HEK293 (cell line): ENCODE results near the gene PVRIG.
"Not testable (repeated sequence)": the region's sequence is repeated elsewhere in the genome, so short reads cannot be mapped to it uniquely, and the experiment has no call there.

Experiments used
- CTCF ChIA-PET: fragments of 350-600 bp; formaldehyde crosslinking; extraction: SDS; loops from one replicate; lab custom pipeline; 2021; ENCODE audit warnings: antibody characterized with exemption; lab: Yijun Ruan, JAX
- POLR2A ChIA-PET: fragments of 300-600 bp; formaldehyde crosslinking; extraction: SDS; loops from one replicate; lab custom pipeline; 2020; ENCODE audit warnings: antibody characterized with exemption, inconsistent platforms; lab: Yijun Ruan, JAX
- H3K27ac ChIP-seq: fragments of 200-500 bp; sonication (Bioruptor generic); 2 replicates; pipeline ENCODE4 v1.5.1; 2014; ENCODE audit warnings: low read depth, low read length, control low read depth, inconsistent platforms; ENCODE audit errors: extremely low read depth
- H3K36me3 ChIP-seq, 2 experiments: fragments of 200-500 bp in 1 of 2; sonication (Bioruptor generic) in 1 of 2; 1 replicate in 1 of 2; 2 replicates in 1 of 2; pipeline ENCODE4 v1.5.1; 2014 to 2017; ENCODE audit warnings: inconsistent platforms in 2 of 2, low read length in 2 of 2; ENCODE audit not compliant: control insufficient read depth in 2 of 2, insufficient read depth in 1 of 2
- H3K4me1 ChIP-seq: fragments of 200-500 bp; sonication (Bioruptor generic); 2 replicates; pipeline ENCODE4 v1.5.1; 2014; ENCODE audit warnings: mild to moderate bottlenecking, low read length, inconsistent platforms; ENCODE audit not compliant: control insufficient read depth, insufficient read depth
- H3K4me3 ChIP-seq: 2 replicates; pipeline ENCODE4 v1.5.1; 2011; ENCODE audit warnings: low read depth, mild to moderate bottlenecking, control low read depth, low read length, moderate library complexity
- H3K9me3 ChIP-seq: fragments of 200-500 bp; sonication (Bioruptor generic); 2 replicates; pipeline ENCODE4 v1.5.1; 2014; ENCODE audit warnings: low read depth, low read length, inconsistent platforms; ENCODE audit not compliant: control insufficient read depth, insufficient read depth
- GFI1B ChIP-seq: fragments of 450-650 bp; formaldehyde crosslinking; IDR thresholded peaks from 2 replicates; pipeline ENCODE4 v1.5.1; 2016; ENCODE audit warnings: missing biosample characterization, missing genetic modification characterization
- GLIS1 ChIP-seq: fragments of 450-650 bp; formaldehyde crosslinking; IDR thresholded peaks from 2 replicates; pipeline ENCODE4 v1.5.1; 2016; ENCODE audit warnings: missing biosample characterization, missing genetic modification characterization
- SCRT2 ChIP-seq: fragments of 450-650 bp; formaldehyde crosslinking; IDR thresholded peaks from 2 replicates; pipeline ENCODE4 v1.5.1; 2016; ENCODE audit warnings: missing biosample characterization, missing genetic modification characterization
- ZBTB7A ChIP-seq: fragments of 450-650 bp; formaldehyde crosslinking; IDR thresholded peaks from 2 replicates; pipeline ENCODE4 v1.5.1; 2016; ENCODE audit warnings: low read depth, missing biosample characterization, missing genetic modification characterization
- ZNF10 ChIP-seq: fragments of 450-650 bp; formaldehyde crosslinking; IDR thresholded peaks from 2 replicates; pipeline ENCODE4 v1.5.1; 2017; ENCODE audit warnings: missing biosample characterization, missing genetic modification characterization
- ZNF394 ChIP-seq: fragments of 450-650 bp; formaldehyde crosslinking; IDR thresholded peaks from 2 replicates; pipeline ENCODE4 v1.5.1; 2016; ENCODE audit warnings: missing biosample characterization, missing genetic modification characterization, mild to moderate bottlenecking, moderate library complexity, borderline replicate concordance
- ZNF549 ChIP-seq: fragments of 450-650 bp; IDR thresholded peaks from 2 replicates; pipeline ENCODE4 v1.5.1; 2018; ENCODE audit warnings: missing biosample characterization, missing genetic modification characterization, mild to moderate bottlenecking, inconsistent platforms, moderate library complexity
- ZNF623 ChIP-seq: fragments of 450-650 bp; formaldehyde crosslinking; IDR thresholded peaks from 2 replicates; pipeline ENCODE4 v1.5.1; 2016; ENCODE audit warnings: missing biosample characterization, missing genetic modification characterization
- ZNF707 ChIP-seq: fragments of 450-650 bp; formaldehyde crosslinking; IDR thresholded peaks from 2 replicates; pipeline ENCODE4 v1.5.1; 2016; ENCODE audit warnings: missing biosample characterization, missing genetic modification characterization
- ZNF830 ChIP-seq: fragments of 450-650 bp; IDR thresholded peaks from 2 replicates; pipeline ENCODE4 v1.5.0; 2018; ENCODE audit warnings: missing biosample characterization, missing genetic modification characterization, low read depth, mild to moderate bottlenecking, moderate library complexity

PVRIG gene

GRCh38 chr7:100221767-100222444, 2.2 kb downstream of the PVRIG start:
- POLR2A ChIA-PET, result interaction anchor here (0.7 kb wide), 1 partner anchor 11 kb away, joined by 3 read pairs; no protein-coding TSS in a partner anchor
- no peak overlapping the region for H3K27ac ChIP-seq
- no peak for TF ChIP-seq GFI1B (tag by site-specific recombination)
- TF ChIP-seq ZNF394 (tag by site-specific recombination), result no peak
- no peak for TF ChIP-seq ZNF10 (tag by site-specific recombination)
- no peak for TF ChIP-seq ZBTB7A (tag by site-specific recombination)
- no peak for TF ChIP-seq ZNF830 (tag by site-specific recombination)
- H3K9me3 ChIP-seq, result no peaks in the 10 kb centered on the region
- no peaks in the 10 kb centered on the region for H3K4me1 ChIP-seq
- CTCF ChIA-PET, result interaction anchor here (0.6 to 1.7 kb wide), 4 partner anchors 89 to 1023 kb away, joined by 3 to 4 read pairs (median 4); partner anchors contain the start of gene FIS1
- H3K36me3 ChIP-seq, result peaks cover 0 to 7% of the 10 kb centered on the region in 2 experiments; a peak in 1 of 3 replicates
- H3K4me3 ChIP-seq, result no peak overlapping the region

- Histone ChIP-seq H3K9me3 (no peaks in the 10 kb centered on the region), H3K4me3 (no peak overlapping the region), H3K36me3 (peaks cover 0 to 7% of the 10 kb centered on the region in 2 experiments; a peak in 1 of 3 replicates), H3K4me1 (no peaks in the 10 kb centered on the region), H3K27ac (no peak overlapping the region)
- no peak for TF ChIP-seq ZNF549 (tag by site-specific recombination)
- TF ChIP-seq SCRT2 (tag by site-specific recombination), result peak; percentile 68
- TF ChIP-seq ZNF623, result peak; percentile 96
- TF ChIP-seq ZNF707 (tag by site-specific recombination), result no peak
- POLR2A ChIA-PET, result no interaction called here
- CTCF ChIA-PET, result interaction anchor here (0.6 to 1.2 kb wide), 4 partner anchors 85 to 1022 kb away, joined by 3 to 5 read pairs (median 4); partner anchors contain the start of gene FIS1
These were observed 2.8 kb downstream of the PVRIG start for GRCh38 chr7:100222445-100223132.

- ChIA-PET POLR2A (interaction anchor here (0.7 kb wide), 1 partner anchor 93 kb away, joined by 3 read pairs; no protein-coding TSS in a partner anchor), CTCF (interaction anchor here (1.0 to 1.2 kb wide), 2 partner anchors 86 to 93 kb away, joined by 3 to 5 read pairs; no protein-coding TSS in a partner anchor)
- H3K4me3 ChIP-seq, H3K36me3 ChIP-seq, H3K9me3 ChIP-seq, H3K27ac ChIP-seq, H3K4me1 ChIP-seq: not testable (repeated sequence)
These were observed 3.7 kb downstream of the PVRIG start for GRCh38 chr7:100223376-100223927.

GRCh38 chr7:100224891-100225290, 5.1 kb downstream of the PVRIG start:
- H3K27ac ChIP-seq, result not testable (repeated sequence)

GRCh38 chr7:100234660-100235317, 15.0 kb downstream of the PVRIG start:
- H3K9me3 ChIP-seq, H3K36me3 ChIP-seq, H3K4me1 ChIP-seq, CTCF ChIA-PET, POLR2A ChIA-PET, H3K27ac ChIP-seq, H3K4me3 ChIP-seq: not testable (repeated sequence)

More at GRCh38 chr7:100224891-100225290, 5.1 kb downstream of the PVRIG start:
- peak; percentile 81 for TF ChIP-seq GLIS1
- ChIA-PET CTCF (interaction anchor here (0.6 kb wide), 1 partner anchor 92 kb away, joined by 5 read pairs; no protein-coding TSS in a partner anchor), POLR2A (interaction anchor here (0.6 kb wide), 1 partner anchor 44 kb away, joined by 11 read pairs; no protein-coding TSS in a partner anchor)
- not testable (repeated sequence) for H3K4me3 ChIP-seq, H3K9me3 ChIP-seq, H3K4me1 ChIP-seq, H3K36me3 ChIP-seq

- POLR2A ChIA-PET, H3K36me3 ChIP-seq, H3K9me3 ChIP-seq, CTCF ChIA-PET, H3K4me3 ChIP-seq, H3K27ac ChIP-seq, H3K4me1 ChIP-seq: not testable (repeated sequence)
These were observed 20.2 kb downstream of the PVRIG start for GRCh38 chr7:100239975-100240374.

GRCh38 chr7:100243385-100243784, 23.6 kb downstream of the PVRIG start:
- H3K9me3 ChIP-seq, H3K4me1 ChIP-seq, POLR2A ChIA-PET, H3K4me3 ChIP-seq, H3K27ac ChIP-seq, H3K36me3 ChIP-seq: not testable (repeated sequence)
- CTCF ChIA-PET, result interaction anchor here (0.6 to 1.1 kb wide), 2 partner anchors 53 to 110 kb away, joined by 3 to 4 read pairs; no protein-coding TSS in a partner anchor
